ENCODE measurements around the gene A2ML1. TPM values are rescaled to one million over a fixed set of nuclear protein-coding genes. Genes with fewer than 3 reads are reported as not detected.
"Not testable (repeated sequence)": the region's sequence is repeated elsewhere in the genome, so short reads cannot be mapped to it uniquely, and the experiment has no call there.

Gene A2ML1
- 720 TPM for total RNA-seq

GRCh38 chr12:8822298-8822697 is at the start of gene A2ML1:
Gene A2ML1, plus strand, starts transcription at chr12:8822621. Its CDS starts 31 bp downstream, at chr12:8822652.
- peak; percentile 95 for ATAC-seq

GRCh38 chr12:8773461-8773860 is 49.0 kb upstream of the A2ML1 start:
- no peak for ATAC-seq

- no peak for ATAC-seq
Measured at GRCh38 chr12:8779281-8779680, 43.1 kb upstream of the A2ML1 start.

- ATAC-seq, result peak; percentile 81
Measured at GRCh38 chr12:8779862-8780261, 42.6 kb upstream of the A2ML1 start.

GRCh38 chr12:8780389-8780788 is 42.0 kb upstream of the A2ML1 start:
- peak; percentile 77 for ATAC-seq

- ATAC-seq, result no peak
Measured at GRCh38 chr12:8781381-8782127, 40.9 kb upstream of the A2ML1 start.

GRCh38 chr12:8784290-8784888 is 38.0 kb upstream of the A2ML1 start:
- ATAC-seq, result no peak

- ATAC-seq, result no peak
Measured at GRCh38 chr12:8785499-8785898, 36.9 kb upstream of the A2ML1 start.

GRCh38 chr12:8787206-8787605 is 35.2 kb upstream of the A2ML1 start:
- ATAC-seq, result not testable (repeated sequence)

- not testable (repeated sequence) for ATAC-seq
Measured at GRCh38 chr12:8788706-8789105, 33.7 kb upstream of the A2ML1 start.

- ATAC-seq, result not testable (repeated sequence)
Measured at GRCh38 chr12:8789341-8790013, 32.9 kb upstream of the A2ML1 start.

- not testable (repeated sequence) for ATAC-seq
Measured at GRCh38 chr12:8793226-8793625, 29.2 kb upstream of the A2ML1 start.

- ATAC-seq, result not testable (repeated sequence)
Measured at GRCh38 chr12:8794611-8795010, 27.8 kb upstream of the A2ML1 start.

GRCh38 chr12:8796831-8797626 is 25.4 kb upstream of the A2ML1 start:
- no peak for ATAC-seq

- ATAC-seq, result not testable (repeated sequence)
Measured at GRCh38 chr12:8801213-8801612, 21.2 kb upstream of the A2ML1 start.

- not testable (repeated sequence) for ATAC-seq
Measured at GRCh38 chr12:8804833-8805232, 17.6 kb upstream of the A2ML1 start.

GRCh38 chr12:8805487-8805886 is 16.9 kb upstream of the A2ML1 start:
- ATAC-seq, result not testable (repeated sequence)

GRCh38 chr12:8807084-8807483 is 15.3 kb upstream of the A2ML1 start:
- not testable (repeated sequence) for ATAC-seq

- ATAC-seq, result not testable (repeated sequence)
Measured at GRCh38 chr12:8810112-8810511, 12.3 kb upstream of the A2ML1 start.

- ATAC-seq, result peak; percentile 60
Measured at GRCh38 chr12:8813572-8814357, 8.7 kb upstream of the A2ML1 start.

- no peak for ATAC-seq
Measured at GRCh38 chr12:8816448-8817050, 5.9 kb upstream of the A2ML1 start.

Data from esophagus mucosa (tissue), 1 donor.